ENCODE results near the gene ZNF394. TPM values are rescaled to one million over a fixed set of nuclear protein-coding genes. Genes with fewer than 3 reads are reported as not detected.

The ZNF394 gene
- total and polyA plus RNA-seq, 2 donors (not counting 3 experiments of a cell fraction or from before 2014, with no cell fraction given) = 8.6 to 22.8 TPM

- DNase-seq (ENCODE audit: low read depth, low spot score) (no peak), FAIRE-seq (no peak)
- intact Hi-C loops (cut with micrococcal nuclease) = no loop called here
- ChIA-PET POLR2A (no interaction called here), CTCF (interaction anchor here (1.1 to 1.6 kb wide), 2 partner anchors 16 to 26 kb away, joined by 3 to 5 read pairs; no protein-coding TSS in a partner anchor)
- no peaks in the 10 kb centered on the region for H3K9me1 ChIP-seq (replicated peaks; ENCODE audit: control insufficient read depth, extremely low read depth, insufficient read depth, low read length)
- no peak for TF ChIP-seq GATA2 (IDR thresholded peaks at IDR 0.05; ENCODE audit: insufficient read depth, insufficient read length, low read depth, low read length)
- no peak for TF ChIP-seq EZH2 (IDR thresholded peaks at IDR 0.05; ENCODE audit: borderline replicate concordance, low read depth, low read length, severe bottlenecking)
- TF ChIP-seq CTCF (IDR thresholded peaks at IDR 0.05; ENCODE audit: extremely low read depth in 1 of 2, insufficient read depth in 1 of 2, low read depth in 1 of 2, low read length in 2 of 2) = no peak
- TF ChIP-seq MAX (IDR thresholded peaks at IDR 0.05; ENCODE audit: insufficient read depth, insufficient read length) = no peak
- no peak for TF ChIP-seq JUN (IDR thresholded peaks at IDR 0.05; ENCODE audit: borderline replicate concordance, insufficient read depth, insufficient read length, low read depth)
- TF ChIP-seq POLR2A (IDR thresholded peaks at IDR 0.05; ENCODE audit: low read depth, low read length) = no peak
- TF ChIP-seq MYC (IDR thresholded peaks at IDR 0.05; ENCODE audit: low read depth, low read length) = no peak
- no peak for TF ChIP-seq FOS (IDR thresholded peaks at IDR 0.05; ENCODE audit: borderline replicate concordance, insufficient read depth, low read length)
- TF ChIP-seq POLR2AphosphoS5 (IDR thresholded peaks at IDR 0.05; ENCODE audit: insufficient read depth, low read depth, low read length) = no peak
- H3K36me3 ChIP-seq (ENCODE audit: control insufficient read depth in 2 of 2, extremely low read depth in 1 of 2, insufficient read depth in 2 of 2, low read length in 2 of 2) = peaks cover 12 to 15% of the 10 kb centered on the region in 2 experiments
- no TSS peak for BruUV-seq (replicated peaks)
- H3K27me3 ChIP-seq (ENCODE audit: control insufficient read depth in 2 of 2, insufficient read depth in 2 of 2, low read length in 2 of 2) = no peaks in the 10 kb centered on the region
- dilution Hi-C loops (cut with MboI; ENCODE audit: extremely low pct_ligation_motif_present, low sequenced_read_pairs) = no loop called here
- H4K20me1 ChIP-seq (replicated peaks; ENCODE audit: control insufficient read depth, extremely low read depth, insufficient read depth, low read length) = no peaks in the 10 kb centered on the region
- H3K4me2 ChIP-seq (ENCODE audit: insufficient read depth, low read length) = no peak overlapping the region
- peaks cover 7% of the 10 kb centered on the region for H3K9me3 ChIP-seq (replicated peaks; ENCODE audit: control insufficient read depth, insufficient read depth, low read length)
- H3K9ac ChIP-seq (replicated peaks; ENCODE audit: extremely low read depth, insufficient read depth, low read length) = no peak overlapping the region
- H3K27ac ChIP-seq (ENCODE audit: insufficient read depth, low read depth, low read length) = no peak overlapping the region
- no peaks in the 10 kb centered on the region for H3K79me2 ChIP-seq (ENCODE audit: control insufficient read depth, insufficient read depth, low read length)
- peaks cover 6% of the 10 kb centered on the region for H3K4me1 ChIP-seq (ENCODE audit: control insufficient read depth, extremely low read depth, insufficient read depth, low read length)
- no peak overlapping the region for H3K4me3 ChIP-seq (replicated peaks in 1 of 3; ENCODE audit: insufficient read depth in 1 of 3, low read depth in 1 of 3, low read length in 3 of 3)
- H2AFZ ChIP-seq (ENCODE audit: low read depth, low read length) = no peak overlapping the region
Measured at GRCh38 chr7:99489235-99489634, 10.8 kb downstream of the ZNF394 start.
